HAP-1 (cell line): ENCODE data around the gene ATG16L2.

Source experiments
- DNase-seq, 2 experiments: peaks; one replicate each; pipeline ENCODE4 v3.0.0-alpha.2; 2016 to 2020; ENCODE audit warnings: low spot score in 2 of 2
- H3K27me3 ChIP-seq: fragments of 250-450 bp; sonication (Bioruptor Pico); 2 replicates; pipeline ENCODE4 v1.5.1; 2020; ENCODE audit warnings: low read depth, mild to moderate bottlenecking, moderate library complexity
- H3K36me3 ChIP-seq: fragments of 250-450 bp; sonication (Bioruptor Pico); replicated peaks from 2 replicates; pipeline ENCODE4 v1.5.1; 2020; ENCODE audit warnings: mild to moderate bottlenecking
- H3K4me1 ChIP-seq: fragments of 250-450 bp; sonication (Bioruptor Pico); 2 replicates; pipeline ENCODE4 v1.5.1; 2020; ENCODE audit warnings: mild to moderate bottlenecking
- H3K4me3 ChIP-seq: fragments of 250-450 bp; sonication (Bioruptor Pico); 2 replicates; pipeline ENCODE4 v1.5.1; 2020; ENCODE audit warnings: mild to moderate bottlenecking, moderate library complexity
- H3K9me3 ChIP-seq: fragments of 250-450 bp; sonication (Bioruptor Pico); 2 replicates; pipeline ENCODE4 v1.5.1; 2020; ENCODE audit warnings: mild to moderate bottlenecking, moderate library complexity
- in situ Hi-C: fragments of 300-500 bp; cut with MboI; formaldehyde crosslinking; loops from 3 replicates; pipeline ENCODE4 v1.14.3; 2020; ENCODE audit warnings: low sequenced_read_pairs, inconsistent platforms, mixed read lengths

ATG16L2 gene

DNA sequence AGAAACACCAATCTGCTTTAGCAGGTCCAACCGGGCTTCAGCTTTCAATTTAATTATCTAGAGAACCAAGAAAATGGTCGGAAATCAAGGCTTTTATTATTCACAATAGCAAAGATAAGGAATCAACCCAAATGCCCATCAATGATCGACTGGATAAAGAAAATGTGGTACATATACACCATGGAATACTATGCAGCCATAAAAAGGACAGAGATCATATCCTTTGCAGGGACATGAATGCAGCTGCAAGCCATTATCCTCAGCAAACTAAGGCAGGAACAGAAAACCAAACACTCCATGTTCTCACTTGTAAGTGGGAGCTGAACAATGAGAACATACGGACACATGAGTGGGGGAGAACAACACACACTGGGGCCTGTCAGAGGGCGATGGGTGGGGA lies 53.8 kb downstream of the ATG16L2 start:
- Histone ChIP-seq H3K4me3 (no peak overlapping the region), H3K9me3 (peaks cover 4% of the 10 kb centered on the region; the same call in 1 of the 2 replicates), H3K36me3 (no peaks in the 10 kb centered on the region; the same call in 1 of the 2 replicates), H3K4me1 (peaks cover 9% of the 10 kb centered on the region), H3K27me3 (no peaks in the 10 kb centered on the region)
- in situ Hi-C loops: no loop called here
- no peak for DNase-seq

DNA sequence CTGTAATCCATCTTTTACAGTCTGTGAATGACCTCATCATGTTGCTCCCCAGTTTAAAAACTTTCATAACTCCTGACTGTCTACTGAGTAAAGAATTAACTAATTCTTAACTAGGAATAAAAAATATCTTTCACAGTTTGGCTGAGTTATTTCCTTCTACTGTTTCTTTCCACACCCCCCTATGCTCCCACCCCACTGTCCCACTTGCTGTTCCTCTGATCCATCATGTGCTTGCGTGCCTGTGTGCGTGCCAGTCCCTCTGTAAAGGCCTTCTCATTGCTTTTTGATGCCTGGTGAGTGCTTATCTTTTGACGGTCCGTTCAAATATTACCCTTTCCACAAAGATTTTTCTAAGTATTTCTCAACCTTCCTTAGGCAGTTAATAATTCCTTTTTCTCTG lies 55.6 kb downstream of the ATG16L2 start:
- in situ Hi-C loops: no loop called here
- no peaks in the 10 kb centered on the region for H3K9me3 ChIP-seq
- no peak overlapping the region for H3K4me3 ChIP-seq
- H3K27me3 ChIP-seq: no peaks in the 10 kb centered on the region
- no peaks in the 10 kb centered on the region for H3K4me1 ChIP-seq
- no peaks in the 10 kb centered on the region; the same call in 1 of the 2 replicates for H3K36me3 ChIP-seq
- DNase-seq: no peak

DNA sequence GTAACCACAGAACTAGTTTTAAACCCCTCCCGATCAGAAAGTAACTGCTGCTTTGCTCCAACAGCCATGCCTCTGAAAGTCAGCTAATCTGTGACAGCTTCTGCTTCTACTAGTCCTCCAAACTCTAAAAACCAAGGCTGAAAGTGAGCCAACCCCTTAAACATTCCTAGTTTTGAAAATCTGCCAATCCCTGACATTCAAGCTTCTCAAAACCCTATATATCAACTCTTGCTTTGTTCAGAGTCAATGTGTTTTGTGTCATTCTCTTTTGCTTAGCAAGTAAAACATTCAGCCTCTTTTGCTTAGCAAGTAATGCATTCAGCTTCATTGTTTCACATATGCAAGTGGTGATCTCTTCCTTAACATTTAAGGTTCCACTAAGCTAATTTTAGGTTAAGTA lies 56.9 kb downstream of the ATG16L2 start:
- Histone ChIP-seq H3K27me3 (no peaks in the 10 kb centered on the region), H3K9me3 (no peaks in the 10 kb centered on the region), H3K4me1 (no peaks in the 10 kb centered on the region), H3K36me3 (no peaks in the 10 kb centered on the region; the same call in 1 of the 2 replicates), H3K4me3 (no peak overlapping the region)
- peak in 1 of 2 experiments; percentile 29 for DNase-seq
- in situ Hi-C loops: no loop called here

DNA sequence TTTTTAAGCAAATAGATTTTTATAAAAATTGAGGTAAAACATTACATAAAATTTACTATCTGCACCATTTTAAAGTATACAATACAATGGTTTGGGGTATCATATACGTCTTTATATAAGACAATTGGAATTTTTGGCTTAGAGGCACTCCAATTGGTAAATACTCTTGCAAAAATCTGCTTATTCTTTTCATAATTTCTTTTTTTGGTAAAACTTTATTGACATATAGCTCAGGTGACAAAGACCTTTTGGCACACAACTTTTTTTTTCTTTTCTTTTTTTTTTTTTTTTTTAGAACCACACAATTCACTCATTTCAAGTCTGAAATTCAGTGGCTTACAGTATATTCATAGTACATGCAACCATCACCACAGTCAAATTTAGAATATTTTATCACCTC lies 57.8 kb downstream of the ATG16L2 start:
- Histone ChIP-seq H3K4me3 (no peak overlapping the region), H3K4me1 (no peaks in the 10 kb centered on the region), H3K9me3 (no peaks in the 10 kb centered on the region), H3K36me3 (no peaks in the 10 kb centered on the region; the same call in 1 of the 2 replicates), H3K27me3 (no peaks in the 10 kb centered on the region)
- in situ Hi-C loops: no loop called here
- DNase-seq: no peak

DNA sequence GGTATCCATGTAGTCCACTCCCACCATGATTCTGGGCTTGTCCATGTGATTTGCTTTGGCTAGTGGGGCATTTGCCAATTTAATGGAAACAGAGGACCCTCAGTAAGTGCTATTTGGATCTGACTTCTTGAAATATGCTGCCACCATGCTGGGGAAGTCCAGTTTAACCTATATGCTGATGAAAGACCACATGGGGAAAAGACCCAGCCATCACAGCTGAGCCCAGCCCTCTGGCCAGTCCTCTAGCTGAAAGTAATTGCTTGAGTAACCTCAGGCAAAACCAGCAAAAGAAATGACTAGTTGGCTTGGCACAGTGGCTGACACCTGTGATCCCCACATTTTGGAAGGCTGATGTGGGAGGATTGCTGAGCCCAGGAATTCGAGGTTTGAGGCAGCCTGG lies 61.5 kb downstream of the ATG16L2 start:
- Histone ChIP-seq H3K36me3 (no peaks in the 10 kb centered on the region), H3K27me3 (no peaks in the 10 kb centered on the region)
- in situ Hi-C loops: no loop called here

DNA sequence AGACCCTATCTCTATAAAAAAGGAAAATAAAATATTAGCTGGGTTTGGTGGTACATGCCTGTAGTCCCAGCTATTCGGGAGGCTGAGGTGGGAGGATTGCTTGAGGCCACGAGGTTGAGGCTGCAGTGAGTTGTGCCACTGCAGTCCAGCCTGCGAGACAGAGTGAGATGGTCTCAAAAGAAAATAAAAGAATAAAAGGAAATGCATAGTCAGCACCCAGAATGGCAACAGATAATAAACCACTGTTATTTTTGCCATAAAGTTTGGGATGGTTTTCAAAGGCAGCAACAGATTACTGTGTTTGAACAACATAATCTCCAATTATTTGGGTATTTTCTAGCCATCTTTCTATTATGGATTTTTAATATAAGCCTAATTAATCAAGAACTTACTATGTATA lies 61.9 kb downstream of the ATG16L2 start:
- Histone ChIP-seq H3K4me3 (no peak overlapping the region), H3K36me3 (no peaks in the 10 kb centered on the region), H3K9me3 (no peaks in the 10 kb centered on the region), H3K27me3 (no peaks in the 10 kb centered on the region), H3K4me1 (no peaks in the 10 kb centered on the region)
- in situ Hi-C loops: no loop called here
- no peak for DNase-seq

More for the DNA sequence above, 61.5 kb downstream of the ATG16L2 start:
- H3K4me3 ChIP-seq: no peak overlapping the region
- H3K4me1 ChIP-seq: no peaks in the 10 kb centered on the region
- no peak for DNase-seq
- no peaks in the 10 kb centered on the region for H3K9me3 ChIP-seq
